H9 (cell line): ENCODE results near the gene GNA15. TPM values are rescaled to one million over a fixed set of nuclear protein-coding genes. Genes with fewer than 3 reads are reported as not detected.

Experiments used
- DNase-seq: peaks from one replicate; pipeline ENCODE4 v3.0.0-alpha.2; 2017
- H2AFZ ChIP-seq: one replicate; pipeline ENCODE4 v1.6.1; 2013; ENCODE audit warnings: mild to moderate bottlenecking, low read length, control low read depth, moderate library complexity
- H2AK5ac ChIP-seq: 2 replicates; pipeline ENCODE4 v1.6.1; 2013; ENCODE audit warnings: low read length, control low read depth, mixed read lengths; ENCODE audit not compliant: insufficient read length
- H2BK120ac ChIP-seq: one replicate; pipeline ENCODE4 v1.6.1; 2013; ENCODE audit warnings: low read depth, mild to moderate bottlenecking, low read length, control low read depth, inconsistent platforms; ENCODE audit not compliant: poor library complexity, severe bottlenecking
- H2BK12ac ChIP-seq: 2 replicates; pipeline ENCODE4 v1.6.1; 2013; ENCODE audit warnings: low read length, control low read depth, mixed read lengths, low read depth; ENCODE audit not compliant: insufficient read length
- H2BK15ac ChIP-seq: 2 replicates; pipeline ENCODE4 v1.6.1; 2013; ENCODE audit warnings: low read depth, low read length, control low read depth
- H2BK20ac ChIP-seq: one replicate; pipeline ENCODE4 v1.6.1; 2013; ENCODE audit warnings: low read depth, mild to moderate bottlenecking, low read length, control low read depth, inconsistent platforms; ENCODE audit not compliant: poor library complexity, severe bottlenecking
- H2BK5ac ChIP-seq: 2 replicates; pipeline ENCODE4 v1.6.1; 2013; ENCODE audit warnings: low read length, control low read depth, mixed read lengths; ENCODE audit not compliant: insufficient read length
- H3K14ac ChIP-seq: 2 replicates; pipeline ENCODE4 v1.6.1; 2013; ENCODE audit warnings: low read length, control low read depth; ENCODE audit not compliant: insufficient read depth
- H3K18ac ChIP-seq: 2 replicates; pipeline ENCODE4 v1.6.1; 2013; ENCODE audit warnings: low read depth, mild to moderate bottlenecking, mixed read lengths, low read length, control low read depth; ENCODE audit not compliant: insufficient read length
- H3K23ac ChIP-seq: 2 replicates; pipeline ENCODE4 v1.6.1; 2013; ENCODE audit warnings: low read length, control low read depth, mixed read lengths, low read depth; ENCODE audit not compliant: insufficient read length
- H3K23me2 ChIP-seq: 2 replicates; pipeline ENCODE4 v1.6.1; 2013; ENCODE audit warnings: low read depth, mild to moderate bottlenecking, mixed read lengths, low read length, control low read depth; ENCODE audit not compliant: insufficient read length, poor library complexity, severe bottlenecking
- H3K27ac ChIP-seq: 2 replicates; pipeline ENCODE4 v1.5.1; 2013; ENCODE audit warnings: low read length, control low read depth, mixed read lengths, low read depth; ENCODE audit not compliant: insufficient read length
- H3K27me3 ChIP-seq: 2 replicates; pipeline ENCODE4 v1.6.1; 2013; ENCODE audit warnings: low read length, control low read depth, inconsistent platforms; ENCODE audit not compliant: insufficient read depth
- H3K4ac ChIP-seq: 2 replicates; pipeline ENCODE4 v1.6.1; 2013; ENCODE audit warnings: low read depth, mild to moderate bottlenecking, control low read depth, inconsistent platforms, low read length, moderate library complexity
- H3K4me1 ChIP-seq: 2 replicates; pipeline ENCODE4 v1.6.1; 2013; ENCODE audit warnings: low read length, control low read depth, inconsistent platforms; ENCODE audit not compliant: insufficient read depth
- H3K4me2 ChIP-seq: 2 replicates; pipeline ENCODE4 v1.6.1; 2013; ENCODE audit warnings: low read length, control low read depth, mixed read lengths; ENCODE audit not compliant: insufficient read length, insufficient read depth
- H3K56ac ChIP-seq: 2 replicates; pipeline ENCODE4 v1.6.1; 2013; ENCODE audit warnings: low read depth, mild to moderate bottlenecking, mixed read lengths, low read length, control low read depth; ENCODE audit not compliant: insufficient read length
- H3K79me1 ChIP-seq: 2 replicates; pipeline ENCODE4 v1.6.1; 2013; ENCODE audit warnings: low read depth, mild to moderate bottlenecking, moderate library complexity, low read length, control low read depth, inconsistent platforms; ENCODE audit not compliant: insufficient read depth, poor library complexity, severe bottlenecking
- H3K79me2 ChIP-seq: 2 replicates; pipeline ENCODE4 v1.6.1; 2013; ENCODE audit warnings: low read length, control low read depth, inconsistent platforms; ENCODE audit not compliant: insufficient read depth
- H3K9ac ChIP-seq: 2 replicates; pipeline ENCODE4 v1.6.1; 2013; ENCODE audit warnings: low read length, control low read depth, mixed read lengths; ENCODE audit not compliant: insufficient read length; ENCODE audit errors: extremely low read depth
- H3K9me3 ChIP-seq: one replicate; pipeline ENCODE4 v1.6.1; 2013; ENCODE audit warnings: low read depth, low read length, inconsistent platforms; ENCODE audit not compliant: control insufficient read depth
- H3T11ph ChIP-seq: one replicate; pipeline ENCODE4 v1.6.1; 2013; ENCODE audit warnings: mild to moderate bottlenecking, low read length, control low read depth, inconsistent platforms
- H4K20me1 ChIP-seq: one replicate; pipeline ENCODE4 v1.6.1; 2013; ENCODE audit not compliant: control insufficient read depth, insufficient read length, insufficient read depth
- H4K5ac ChIP-seq: 2 replicates; pipeline ENCODE4 v1.6.1; 2013; ENCODE audit warnings: low read depth, mild to moderate bottlenecking, mixed read lengths, low read length, control low read depth; ENCODE audit not compliant: insufficient read length
- H4K8ac ChIP-seq: replicated peaks from 2 replicates; pipeline ENCODE4 v1.6.1; 2013; ENCODE audit warnings: low read length, control low read depth, mixed read lengths, low read depth; ENCODE audit not compliant: insufficient read length
- H4K91ac ChIP-seq: 2 replicates; pipeline ENCODE4 v1.6.1; 2013; ENCODE audit warnings: low read depth, mild to moderate bottlenecking, moderate library complexity, mixed read lengths, low read length, control low read depth; ENCODE audit not compliant: insufficient read length
- H3K27ac Mint-ChIP-seq, 3 experiments: 2 replicates in 2 of 3; 3 replicates in 1 of 3; pipeline ENCODE4 v1.8.0; 2020 to 2021; ENCODE audit warnings: mixed read lengths in 3 of 3, mild to moderate bottlenecking in 1 of 3, moderate library complexity in 1 of 3
- H3K27me3 Mint-ChIP-seq: 2 replicates; pipeline ENCODE4 v1.8.0; 2021; ENCODE audit warnings: low read depth, mild to moderate bottlenecking, moderate library complexity, mixed read lengths
- H3K36me3 Mint-ChIP-seq, 3 experiments: 2 replicates in 2 of 3; 3 replicates in 1 of 3; pipeline ENCODE4 v1.8.0; 2020 to 2021; ENCODE audit warnings: low read depth in 3 of 3, mixed read lengths in 3 of 3; ENCODE audit not compliant: insufficient read depth in 1 of 3
- H3K4me1 Mint-ChIP-seq, 2 experiments: 2 replicates each; pipeline ENCODE4 v1.8.0; 2020; ENCODE audit warnings: mixed read lengths in 2 of 2
- H3K4me3 Mint-ChIP-seq, 2 experiments: 2 replicates in 1 of 2; 3 replicates in 1 of 2; pipeline ENCODE4 v1.8.0; 2020 to 2021; ENCODE audit warnings: mild to moderate bottlenecking in 2 of 2, mixed read lengths in 2 of 2, moderate library complexity in 1 of 2
- H3K9me3 Mint-ChIP-seq, 2 experiments: 2 replicates in 1 of 2; 3 replicates in 1 of 2; pipeline ENCODE4 v1.8.0; 2020; ENCODE audit warnings: mild to moderate bottlenecking in 2 of 2, mixed read lengths in 2 of 2, moderate library complexity in 1 of 2
- WGBS: extraction: QIAGEN DNeasy Blood & Tissue Kit; methylation state at CpG from one replicate; pipeline ENCODE4 v1.1.7; 2013; ENCODE audit warnings: missing lambda C conversion rate, low lambda C conversion rate, mixed read lengths; ENCODE audit not compliant: insufficient read length; ENCODE audit errors: extremely low coverage; 5-methylcytosine and 5-hydroxymethylcytosine counted together
- total RNA-seq: library from RNA; stranded (reverse); gene quantifications from 2 replicates; pipeline ENCODE4 v1.2.1, GENCODE V29; 2021
- TF ChIP-seq, protein P1 (sequence below): fragments of 200-600 bp; sonication (generic); conservative IDR thresholded peaks from 3 replicates; pipeline ENCODE4 v1.8.0; 2021; ENCODE audit warnings: antibody characterized with exemption, mild to moderate bottlenecking

GNA15 gene
- total RNA-seq, 1 experiment from 2014 or later = not detected

DNA sequence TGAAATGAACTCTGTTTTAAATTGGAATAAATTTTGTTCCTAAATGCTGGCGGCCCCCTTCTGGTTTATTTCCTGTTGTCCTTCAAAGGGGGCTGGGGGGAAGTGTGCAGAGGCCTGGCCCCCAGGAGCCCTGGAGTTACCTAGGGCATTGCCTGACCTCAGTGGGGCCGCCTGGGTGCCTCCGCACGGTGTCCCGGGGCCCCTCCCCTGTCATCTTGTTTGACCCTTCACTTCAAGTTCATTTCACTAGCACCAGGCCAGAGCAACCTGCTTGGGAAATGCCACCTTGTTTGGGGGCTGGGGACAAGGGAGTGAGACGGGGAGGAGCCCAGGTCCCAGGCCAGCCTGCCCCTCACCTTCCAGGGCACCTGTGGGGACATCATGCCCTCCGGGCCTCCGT lies 11.9 kb upstream of the GNA15 start:
- Histone ChIP-seq H3K4ac (no peak overlapping the region), H2BK20ac (no peak overlapping the region), H3T11ph (no peak overlapping the region), H4K20me1 (peaks cover 2% of the 10 kb centered on the region), H3K4me2 (no peak overlapping the region), H4K5ac (no peak overlapping the region), H3K9ac (no peak overlapping the region), H3K23me2 (no peaks in the 10 kb centered on the region), H4K91ac (no peak overlapping the region), H2BK12ac (no peak overlapping the region), H3K9me3 (no peaks in the 10 kb centered on the region), H3K18ac (no peak overlapping the region), H2BK5ac (no peak overlapping the region), H3K27ac (no peak overlapping the region), H3K79me1 (no peaks in the 10 kb centered on the region), H2BK15ac (no peak overlapping the region), H3K27me3 (no peaks in the 10 kb centered on the region), H3K4me1 (no peaks in the 10 kb centered on the region), H3K23ac (no peak overlapping the region), H2AFZ (no peak overlapping the region), H3K14ac (no peak overlapping the region; the same call in 1 of the 2 replicates), H2BK120ac (no peak overlapping the region), H3K79me2 (no peaks in the 10 kb centered on the region), H2AK5ac (no peak overlapping the region), H4K8ac (no peak overlapping the region), H3K56ac (no peak overlapping the region)
- Mint-ChIP-seq H3K27me3 (no peaks in the 10 kb centered on the region), H3K9me3 (no peaks in the 10 kb centered on the region), H3K27ac (no peak overlapping the region), H3K4me3 (no peak overlapping the region), H3K36me3 (peaks cover 0 to 4% (median 0%) of the 10 kb centered on the region in 3 experiments; a peak in 2 of 7 replicates), H3K4me1 (peaks cover 0 to 2% of the 10 kb centered on the region in 2 experiments; a peak in 1 of 4 replicates)
- TF ChIP-seq, protein P1, sequence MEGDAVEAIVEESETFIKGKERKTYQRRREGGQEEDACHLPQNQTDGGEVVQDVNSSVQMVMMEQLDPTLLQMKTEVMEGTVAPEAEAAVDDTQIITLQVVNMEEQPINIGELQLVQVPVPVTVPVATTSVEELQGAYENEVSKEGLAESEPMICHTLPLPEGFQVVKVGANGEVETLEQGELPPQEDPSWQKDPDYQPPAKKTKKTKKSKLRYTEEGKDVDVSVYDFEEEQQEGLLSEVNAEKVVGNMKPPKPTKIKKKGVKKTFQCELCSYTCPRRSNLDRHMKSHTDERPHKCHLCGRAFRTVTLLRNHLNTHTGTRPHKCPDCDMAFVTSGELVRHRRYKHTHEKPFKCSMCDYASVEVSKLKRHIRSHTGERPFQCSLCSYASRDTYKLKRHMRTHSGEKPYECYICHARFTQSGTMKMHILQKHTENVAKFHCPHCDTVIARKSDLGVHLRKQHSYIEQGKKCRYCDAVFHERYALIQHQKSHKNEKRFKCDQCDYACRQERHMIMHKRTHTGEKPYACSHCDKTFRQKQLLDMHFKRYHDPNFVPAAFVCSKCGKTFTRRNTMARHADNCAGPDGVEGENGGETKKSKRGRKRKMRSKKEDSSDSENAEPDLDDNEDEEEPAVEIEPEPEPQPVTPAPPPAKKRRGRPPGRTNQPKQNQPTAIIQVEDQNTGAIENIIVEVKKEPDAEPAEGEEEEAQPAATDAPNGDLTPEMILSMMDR = no peak
- no peak for DNase-seq
- WGBS = no CpG with 5 or more reads among the region's 8 CpGs
